ENCODE measurements around the gene DIS3L. TPM values are rescaled to one million over a fixed set of nuclear protein-coding genes. Genes with fewer than 3 reads are reported as not detected.
"Not testable (repeated sequence)": the region's sequence is repeated elsewhere in the genome, so short reads cannot be mapped to it uniquely, and the experiment has no call there.

DIS3L gene
- total RNA-seq, 1 donor from 2014 or later = 51.1 TPM

DNA sequence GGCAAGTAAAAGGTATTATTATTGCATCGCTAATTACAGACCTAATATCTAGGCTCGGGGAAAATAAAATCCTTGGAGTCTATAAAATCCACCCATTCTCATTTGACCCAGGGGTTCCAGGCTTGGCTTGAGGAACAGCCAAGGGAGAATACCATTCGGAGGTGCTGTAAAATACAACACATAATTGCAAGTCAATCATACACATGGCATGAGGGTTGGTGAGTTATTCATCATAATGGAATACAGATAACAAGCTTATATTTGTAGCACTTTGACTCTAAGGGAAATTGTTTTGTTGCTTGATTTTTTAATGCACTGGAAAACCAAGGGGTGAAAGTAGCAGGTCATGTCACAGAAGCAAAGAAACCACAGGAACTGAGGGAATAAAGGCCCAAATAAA is 16.8 kb upstream of the DIS3L start:
- intact Hi-C loops (cut with micrococcal nuclease) = no loop called here

DNA sequence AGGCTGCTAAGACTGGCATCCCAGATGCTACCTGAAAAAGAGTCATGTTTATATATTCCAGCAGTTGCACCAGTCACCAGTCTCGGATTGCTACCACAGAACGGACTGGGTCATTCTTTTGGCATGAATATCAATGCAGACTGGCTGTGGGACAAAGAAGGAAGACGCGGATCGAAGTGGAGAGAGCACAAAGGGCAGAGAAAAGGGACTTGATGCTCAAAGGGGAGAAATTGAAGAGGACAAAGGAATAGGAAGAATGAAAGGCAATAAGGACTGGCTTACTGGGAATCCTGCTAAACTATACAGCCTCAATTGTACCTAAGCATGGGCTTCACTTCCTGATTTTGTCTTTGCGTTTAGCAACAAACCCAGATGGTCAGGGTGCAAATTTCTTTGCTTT is 15.3 kb upstream of the DIS3L start:
- intact Hi-C loops (cut with micrococcal nuclease) = no loop called here

DNA sequence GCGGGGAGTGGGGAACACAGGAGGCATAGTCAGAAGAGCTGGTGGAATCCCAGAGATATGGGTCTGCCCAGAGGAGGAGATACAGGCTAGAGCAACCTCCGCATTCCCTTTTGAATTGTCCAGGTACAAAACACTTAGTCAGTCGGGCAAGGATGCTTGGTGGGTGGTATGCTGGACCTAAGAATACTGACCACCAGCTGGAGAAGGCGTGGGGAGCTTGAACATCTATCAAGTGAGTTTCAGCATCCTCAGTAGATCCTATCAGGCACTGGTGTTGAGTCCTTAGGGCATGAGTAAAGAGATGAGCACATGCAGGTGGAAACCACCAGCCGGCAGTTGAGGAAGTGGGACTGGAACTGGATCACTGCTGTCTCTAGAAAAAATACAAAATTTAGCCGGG is 14.7 kb upstream of the DIS3L start:
- intact Hi-C loops (cut with micrococcal nuclease) = no loop called here

DNA sequence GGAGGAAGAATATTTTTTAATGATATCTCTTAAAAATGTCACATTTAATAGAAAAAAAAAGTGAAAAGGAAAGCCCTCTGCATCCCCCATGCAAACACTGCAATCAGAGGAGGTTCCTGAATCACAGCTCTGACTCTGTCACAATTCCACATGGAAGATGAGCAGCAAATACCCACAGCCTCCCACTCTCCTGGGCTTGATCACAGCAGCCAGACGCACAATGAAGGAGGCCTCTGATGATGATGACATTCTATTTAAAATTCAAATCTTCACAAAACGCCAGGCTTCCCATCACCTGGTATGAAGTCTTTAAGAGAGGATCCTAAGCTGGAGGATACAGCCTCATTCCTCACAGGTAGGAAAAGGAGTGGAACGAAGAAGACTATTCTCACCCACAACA is 9.1 kb upstream of the DIS3L start:
- intact Hi-C loops (cut with micrococcal nuclease) = no loop called here

DNA sequence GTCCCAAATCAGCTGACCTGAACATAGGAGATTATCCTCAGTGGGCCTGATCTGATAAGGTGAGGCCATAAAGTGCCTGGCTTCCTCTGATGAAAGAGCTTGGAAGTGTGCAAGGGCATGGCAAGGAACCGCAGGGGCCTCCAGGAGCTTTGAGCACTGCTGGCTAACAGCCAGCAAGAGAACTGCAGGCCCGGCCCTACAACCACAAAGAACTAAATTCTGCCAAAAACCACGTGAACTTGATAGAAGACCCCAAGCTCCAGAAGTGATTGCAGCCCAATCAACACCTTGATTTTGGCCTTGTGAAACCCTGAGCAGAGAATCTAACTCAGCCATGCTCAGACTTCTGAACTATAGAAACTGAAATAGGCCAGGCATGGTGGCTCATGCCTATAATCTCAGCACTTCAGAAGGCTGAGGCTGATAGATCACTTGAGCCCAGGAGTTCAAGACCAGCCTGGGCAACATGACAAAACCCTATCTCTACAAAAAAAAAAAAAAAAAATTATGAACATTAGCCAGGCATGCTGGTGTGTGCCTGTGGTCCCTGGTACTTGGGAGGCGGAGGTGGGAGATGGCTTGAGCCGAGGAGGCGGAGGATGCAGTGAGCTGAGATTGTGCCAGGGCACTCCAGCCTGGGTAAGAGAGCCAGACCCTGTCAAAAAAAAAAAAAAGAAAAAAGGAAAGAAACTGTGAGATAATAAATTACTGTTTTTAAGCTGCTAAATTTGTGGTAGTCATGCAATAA is 7.7 kb upstream of the DIS3L start:
- intact Hi-C loops (cut with micrococcal nuclease) = no loop called here

DNA sequence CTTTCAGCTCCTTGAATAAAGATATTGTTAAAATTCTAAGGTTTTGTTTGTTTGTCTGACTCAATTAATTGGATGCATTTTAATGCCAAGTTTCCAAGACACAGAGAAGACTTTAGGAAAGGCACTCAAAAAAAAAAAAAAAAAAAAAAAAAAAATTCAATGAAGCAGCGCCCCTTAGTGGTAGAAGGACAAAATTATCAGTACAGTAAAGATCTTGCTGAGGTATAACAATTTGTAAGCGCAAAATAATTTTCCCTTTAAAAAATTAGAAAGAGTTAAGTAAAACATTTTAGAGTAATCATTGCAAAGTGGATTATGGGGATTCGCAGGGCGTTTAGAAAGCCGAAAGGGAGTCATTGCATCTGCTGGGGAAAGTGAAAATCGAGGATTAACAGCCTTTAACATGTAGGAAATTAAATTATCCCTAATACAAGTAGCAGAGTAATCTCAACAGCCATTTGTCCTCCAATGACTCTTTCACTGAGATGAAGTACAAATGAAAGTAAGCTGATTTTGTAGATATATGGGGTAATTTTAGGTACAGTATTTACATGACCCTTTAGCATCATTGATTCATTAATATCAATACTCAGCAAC is 5.8 kb upstream of the DIS3L start:
- intact Hi-C loops (cut with micrococcal nuclease) = no loop called here

DNA sequence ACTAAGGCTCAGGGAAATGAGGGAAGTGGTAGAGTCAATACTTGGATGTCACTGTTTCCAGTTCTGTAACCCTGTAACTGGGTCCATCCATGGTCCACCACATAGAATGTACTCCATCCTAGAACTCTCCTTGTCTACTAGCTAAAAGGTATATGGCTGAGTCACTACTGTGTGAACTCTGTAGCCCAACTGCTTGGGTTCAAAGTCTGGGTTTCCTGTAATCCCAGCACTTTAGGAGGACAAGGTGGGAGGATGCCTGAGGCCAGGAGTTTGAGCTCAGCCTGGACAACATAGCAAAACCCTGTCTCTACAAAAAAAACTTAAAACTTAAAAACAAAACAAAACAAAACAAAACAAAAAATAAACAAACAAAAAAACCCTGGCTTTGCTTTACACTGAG is 5.3 kb upstream of the DIS3L start:
- intact Hi-C loops (cut with micrococcal nuclease) = no loop called here

DNA sequence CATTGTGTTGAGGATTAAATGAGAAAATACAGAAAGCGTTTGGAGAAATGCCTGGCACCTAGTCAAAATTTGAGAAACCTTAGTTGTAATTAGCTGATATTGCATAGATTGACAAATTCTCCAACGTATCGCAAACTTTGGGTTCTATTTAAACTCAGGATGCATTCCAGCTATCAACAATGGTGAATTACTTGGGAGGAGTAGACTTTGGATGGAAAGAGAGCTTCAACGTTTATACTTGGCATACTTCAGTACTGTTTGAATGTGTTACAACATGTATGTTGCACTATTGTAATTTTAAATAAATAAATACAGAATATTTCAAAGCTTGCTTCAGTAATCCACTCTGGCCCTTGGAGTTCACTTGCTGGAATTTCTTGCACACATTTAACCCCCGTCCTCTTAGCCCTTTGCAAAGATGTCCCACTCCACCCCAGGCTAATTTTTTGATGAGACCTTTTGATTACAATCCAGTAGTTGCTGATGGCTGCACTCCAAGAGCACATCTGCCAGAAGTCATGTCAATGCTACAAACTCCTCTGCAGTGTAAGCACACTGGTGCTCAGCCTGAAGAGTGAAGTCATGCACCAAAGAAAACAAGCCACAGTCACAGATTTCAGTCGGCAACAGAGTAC is 4.7 kb upstream of the DIS3L start:
- intact Hi-C loops (cut with micrococcal nuclease) = no loop called here

DNA sequence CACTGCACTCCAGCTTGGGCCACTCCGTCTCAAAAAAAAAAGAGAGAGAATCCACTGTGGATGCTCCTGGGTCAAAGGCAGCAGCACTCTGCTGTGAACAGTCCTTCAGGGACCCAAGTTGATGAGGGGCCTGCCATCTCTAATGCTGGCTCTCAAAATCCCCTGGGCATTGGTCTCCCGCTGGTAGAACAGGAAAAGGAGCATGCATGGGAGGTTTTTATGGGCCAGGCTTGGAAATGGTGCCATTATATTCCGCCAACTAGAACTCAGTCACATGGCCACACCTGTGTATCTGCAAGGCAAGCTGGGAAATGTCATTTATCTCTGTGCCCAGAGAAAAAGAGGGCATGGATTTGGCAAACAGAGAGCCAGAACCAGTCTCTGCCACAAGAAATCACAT is 3.4 kb upstream of the DIS3L start:
- intact Hi-C loops (cut with micrococcal nuclease) = loop anchor here (5.0 to 10.0 kb wide), 2 partner anchors 67 to 405 kb away; partner anchors contain the start of gene TIPIN

DNA sequence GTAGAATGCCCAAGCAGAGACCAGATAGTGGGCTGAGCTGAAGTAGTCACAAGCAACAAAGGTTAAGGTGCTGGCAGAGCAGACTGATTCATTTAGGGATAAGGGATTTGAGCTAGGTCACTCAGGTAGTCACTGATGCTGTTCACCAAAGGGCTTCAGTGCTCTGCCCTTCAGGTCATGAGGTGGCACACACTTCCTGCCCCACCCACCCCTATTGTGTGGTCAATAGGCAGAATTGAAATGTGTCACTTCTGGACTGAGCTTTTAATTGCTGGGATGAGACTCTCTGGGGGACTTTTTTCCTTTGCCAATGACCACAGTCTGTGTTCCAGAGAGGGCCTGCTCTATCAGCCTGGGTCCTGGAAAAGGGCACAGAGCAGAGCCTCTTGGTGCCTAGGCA is 2.9 kb upstream of the DIS3L start:
- intact Hi-C loops (cut with micrococcal nuclease) = loop anchor here (5.0 to 10.0 kb wide), 2 partner anchors 67 to 406 kb away; partner anchors contain the start of gene TIPIN

DNA sequence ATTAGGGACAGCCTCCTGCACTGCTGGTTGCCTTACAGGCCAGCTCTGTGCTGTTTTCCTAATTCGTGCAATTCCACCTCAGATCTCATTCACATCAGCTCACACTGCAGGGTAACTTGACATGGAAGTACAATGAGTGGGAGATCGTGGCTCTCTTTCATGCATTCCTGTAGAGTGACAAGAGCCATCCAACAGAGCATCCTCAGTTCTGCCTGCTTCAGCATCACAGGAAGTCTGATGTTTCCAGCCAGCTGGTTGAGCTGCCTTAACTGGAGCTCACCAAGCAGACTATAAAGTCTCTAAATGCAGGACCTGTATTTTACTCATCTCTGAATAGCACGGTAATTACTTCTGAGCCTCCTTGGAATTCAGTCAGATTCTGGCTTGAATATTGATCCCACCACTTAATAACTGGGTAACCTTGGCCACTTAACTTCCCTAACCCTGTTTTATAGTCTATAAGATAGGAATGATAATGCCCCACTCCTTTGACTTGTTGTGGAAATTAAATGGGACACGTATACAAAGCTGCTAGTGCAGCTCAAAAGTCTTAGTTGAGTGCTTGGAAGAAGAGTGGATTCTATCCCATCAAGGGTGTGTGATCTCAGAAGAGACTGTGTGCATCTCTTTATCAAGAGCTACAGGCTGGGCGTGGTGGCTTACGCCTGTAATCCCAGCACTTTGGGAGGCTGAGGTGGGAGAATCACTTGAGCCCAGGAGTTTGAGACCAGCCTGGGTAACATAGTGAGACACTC is 1.4 kb upstream of the DIS3L start:
- intact Hi-C loops (cut with micrococcal nuclease) = loop anchor here (2.0 to 10.0 kb wide), 3 partner anchors 65 to 407 kb away; partner anchors contain the start of genes RPL4, TIPIN and ZWILCH

DNA sequence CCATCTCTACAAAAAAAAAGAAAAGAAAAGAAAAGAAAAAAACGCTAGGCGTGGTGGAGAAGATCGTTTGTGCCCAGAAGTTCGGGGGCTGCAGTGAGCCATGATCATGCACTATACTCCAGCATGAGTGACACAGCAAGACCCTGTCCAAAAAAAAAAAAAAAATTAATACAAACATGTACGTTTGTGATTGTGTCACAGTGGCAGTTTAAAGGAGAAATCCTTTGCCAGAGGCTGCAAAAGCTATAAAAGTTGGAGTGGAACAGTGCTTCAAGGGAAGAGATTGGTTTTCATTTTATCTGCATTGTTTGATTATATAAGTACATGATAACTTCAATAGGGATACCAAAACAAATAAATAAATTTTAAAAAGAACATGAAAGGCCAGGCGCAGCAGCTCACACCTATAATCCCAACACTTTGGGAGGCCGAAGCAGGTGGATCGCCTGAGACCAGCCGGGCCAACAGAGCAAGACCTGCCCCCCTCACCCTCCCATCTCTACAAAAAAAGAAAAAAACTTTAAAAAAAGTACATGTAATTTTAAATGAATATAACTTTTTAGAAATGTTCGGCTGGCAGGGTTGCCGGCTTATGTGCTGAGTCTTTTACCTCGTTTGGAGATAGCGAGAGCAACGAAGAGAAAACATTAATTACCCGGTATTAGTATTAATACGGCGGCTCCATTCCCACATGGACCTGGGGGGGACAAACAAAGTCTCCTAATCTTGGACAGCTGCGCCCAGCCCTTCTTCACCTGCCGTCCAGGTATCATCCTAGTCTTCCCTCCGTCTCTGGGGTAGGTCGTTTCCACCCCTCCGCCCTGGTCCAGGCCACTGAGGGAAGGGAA is 573 bp upstream of the DIS3L start:
- intact Hi-C loops (cut with micrococcal nuclease) = loop anchor here (1.0 to 10.0 kb wide), 5 partner anchors 65 to 408 kb away; partner anchors contain the start of genes MAP2K1, RPL4, SNAPC5 and TIPIN

DNA sequence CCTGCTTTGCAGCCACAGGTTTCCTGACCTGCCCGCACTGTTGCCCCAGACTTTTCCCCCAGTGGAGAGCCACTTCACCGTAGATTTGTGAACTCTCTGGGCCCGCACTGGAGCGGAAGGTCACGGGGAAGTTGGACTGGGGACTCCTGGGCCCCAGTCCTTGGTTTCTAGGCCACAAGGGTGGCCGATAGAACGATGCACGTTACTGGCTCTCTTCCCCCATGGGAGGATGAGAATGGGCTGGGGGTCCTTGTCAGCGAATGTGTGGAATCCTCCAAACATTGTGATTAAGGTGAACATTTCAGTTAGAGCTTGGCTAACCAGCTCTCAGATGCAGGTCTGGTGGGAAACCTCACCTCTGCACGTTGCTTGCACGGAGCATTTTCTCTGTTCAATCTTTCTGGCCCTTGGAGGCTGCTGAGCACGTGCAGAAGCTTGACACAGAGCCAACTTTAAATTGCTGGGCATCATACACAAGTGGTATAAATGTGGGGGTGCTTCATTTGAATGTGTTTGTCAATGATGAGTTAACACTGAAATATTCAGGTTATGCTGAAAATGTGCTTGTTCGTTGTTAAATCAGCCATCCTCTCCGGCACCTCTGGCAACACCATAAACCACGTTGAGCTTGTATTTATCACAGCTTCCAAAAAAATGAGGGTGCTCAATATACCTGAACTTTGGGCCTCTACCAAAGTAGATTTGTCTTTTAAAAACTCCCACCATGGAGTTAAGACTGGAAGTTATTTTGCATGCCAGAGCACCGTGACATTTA is 976 bp downstream of the DIS3L start:
- intact Hi-C loops (cut with micrococcal nuclease) = loop anchor here (5.0 to 10.0 kb wide), 2 partner anchors 63 to 410 kb away; partner anchors contain the start of gene TIPIN

DNA sequence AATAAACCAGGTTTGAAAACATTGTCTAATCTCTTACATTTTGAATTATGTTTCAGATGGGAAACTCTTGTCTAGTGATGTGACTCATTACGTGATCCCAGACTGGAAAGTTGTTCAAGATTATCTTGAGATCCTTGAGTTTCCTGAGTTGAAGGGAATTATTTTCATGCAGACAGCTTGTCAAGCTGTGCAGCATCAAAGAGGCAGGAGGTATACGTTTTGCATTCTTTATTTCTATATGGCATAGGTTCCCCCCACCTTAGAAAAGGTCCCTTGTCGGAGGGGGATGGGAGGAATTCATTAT is 1.5 kb downstream of the DIS3L start:
- intact Hi-C loops (cut with micrococcal nuclease) = loop anchor here (5.0 to 10.0 kb wide), 2 partner anchors 62 to 410 kb away; partner anchors contain the start of gene TIPIN

DNA sequence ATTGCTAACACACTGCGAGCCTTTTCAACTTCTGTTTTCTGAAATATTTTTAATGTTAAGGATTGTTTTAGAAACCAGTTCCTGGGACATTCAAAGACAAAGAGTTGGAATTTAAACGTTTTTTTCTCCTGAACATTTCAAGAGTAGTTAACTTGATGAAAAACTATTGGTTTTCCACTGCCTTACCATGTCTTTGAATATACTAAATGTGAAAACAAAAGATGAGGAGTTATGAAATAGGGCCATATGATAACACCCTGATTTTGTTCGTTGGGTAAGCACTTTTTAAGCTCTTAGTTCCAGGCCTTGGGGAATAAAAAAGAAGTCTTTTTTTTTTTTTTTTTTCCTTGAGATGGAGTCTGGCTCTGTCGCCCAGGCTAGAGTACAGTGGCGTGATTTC is 2.8 kb downstream of the DIS3L start:
- intact Hi-C loops (cut with micrococcal nuclease) = loop anchor here (10.0 kb wide), 1 partner anchor 411 kb away; no protein-coding TSS in a partner anchor

DNA sequence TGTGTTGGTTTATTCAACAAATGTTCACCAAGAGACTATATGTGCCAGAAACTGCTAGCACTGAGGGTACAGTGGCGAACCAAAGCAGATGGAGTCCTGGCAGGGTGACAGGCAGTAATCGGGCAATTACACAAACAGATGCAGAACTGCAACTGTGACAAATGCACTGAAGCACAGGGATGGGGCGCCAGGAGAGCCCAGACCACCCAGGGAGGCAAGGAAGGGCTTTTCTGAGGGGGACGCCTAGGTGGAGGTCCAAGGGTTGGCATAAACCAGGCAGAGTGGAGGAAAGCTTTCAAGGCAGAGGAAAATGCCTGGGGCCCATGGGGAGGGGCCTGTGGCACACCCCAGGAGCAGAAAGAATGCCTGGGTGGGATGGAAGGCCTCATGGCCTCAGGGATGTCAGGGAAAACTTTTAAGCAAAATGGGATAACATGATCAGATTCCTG is 5.5 kb downstream of the DIS3L start:
- intact Hi-C loops (cut with micrococcal nuclease) = loop anchor here (10.0 kb wide), 1 partner anchor 414 kb away; no protein-coding TSS in a partner anchor

DNA sequence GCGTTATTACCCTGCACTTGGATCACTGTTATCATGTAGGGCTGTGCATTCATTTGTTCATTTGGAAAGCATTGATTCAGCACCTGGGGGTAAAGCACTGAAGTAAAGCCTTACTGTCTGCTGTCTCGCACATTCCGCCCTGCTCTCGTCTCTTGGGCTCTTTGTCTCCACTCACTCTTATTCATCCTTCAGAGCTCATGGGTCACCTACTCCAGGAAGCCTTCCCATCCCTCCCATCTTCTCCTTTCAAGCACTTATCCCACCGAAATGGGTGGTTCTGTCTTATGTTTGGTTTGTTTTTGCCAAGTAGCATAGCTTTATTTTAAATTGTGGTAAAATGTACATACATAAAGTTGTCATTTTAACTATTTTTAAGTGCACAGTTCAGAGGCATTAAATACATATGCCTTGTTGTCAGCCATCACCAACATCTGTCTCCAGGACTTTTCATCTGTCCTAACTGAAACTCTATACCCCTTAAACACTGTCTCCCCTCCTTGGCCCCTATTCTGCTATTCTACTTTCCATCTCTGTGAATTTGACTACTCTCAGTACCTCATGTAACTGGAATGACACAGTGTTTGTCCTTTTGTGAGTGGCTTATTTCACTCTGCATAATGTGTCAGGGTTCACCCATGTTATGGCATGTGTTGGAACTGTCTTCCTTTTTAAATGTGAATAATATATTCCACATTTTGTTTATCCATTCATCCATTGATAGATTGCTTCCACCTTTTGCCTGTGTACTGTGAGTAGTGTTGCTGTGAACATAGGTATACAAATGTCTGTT is 9.3 kb downstream of the DIS3L start:
- intact Hi-C loops (cut with micrococcal nuclease) = no loop called here

DNA sequence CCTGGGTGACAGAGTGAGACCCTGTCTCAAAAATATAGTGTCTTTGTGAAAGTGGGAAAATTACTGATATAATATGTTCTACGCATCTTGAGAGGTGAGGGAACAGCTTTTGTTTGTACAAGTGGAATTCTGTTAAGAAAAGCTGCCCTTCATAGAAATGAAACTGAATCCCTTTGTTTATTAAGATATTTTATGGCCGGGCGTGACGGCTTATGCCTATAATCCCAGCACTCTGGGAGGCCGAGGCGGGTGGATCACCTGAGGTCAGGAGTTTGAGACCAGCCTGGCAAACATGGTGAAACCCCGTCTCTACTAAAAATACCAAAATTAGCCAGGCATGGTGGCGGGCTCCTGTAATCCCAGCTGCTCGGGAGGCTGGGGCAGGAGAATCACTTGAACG is 11.1 kb downstream of the DIS3L start:
- intact Hi-C loops (cut with micrococcal nuclease) = not testable (repeated sequence)

DNA sequence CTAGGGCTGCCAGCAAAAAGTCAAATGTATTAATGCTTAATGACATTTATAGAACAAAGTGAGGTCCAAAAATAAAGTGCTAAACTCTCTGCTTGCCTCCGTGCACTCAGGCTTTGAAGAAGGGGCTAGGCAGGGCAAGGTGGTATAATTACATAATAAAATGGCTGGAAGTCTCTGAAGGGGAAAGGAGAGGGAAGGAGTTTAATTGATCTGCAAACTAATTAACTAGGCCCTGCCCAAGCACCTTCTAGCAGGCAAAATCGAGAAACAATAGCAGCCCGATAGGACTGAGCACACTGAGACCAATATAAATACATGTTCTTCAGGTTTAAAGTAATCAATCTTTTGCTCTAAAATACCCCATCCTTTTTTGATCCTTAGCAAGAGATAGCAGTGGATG is 13.0 kb downstream of the DIS3L start:
- intact Hi-C loops (cut with micrococcal nuclease) = no loop called here

Measured in T-helper 2 cell treated with Interferon-gamma antibody and Interleukin-4, amounts not matched to agents 100 ng/mL and 5 ng/mL, for 36 hours (primary cell).